Measurements from ENCODE around the gene FGFRL1. TPM values are rescaled to one million over a fixed set of nuclear protein-coding genes. Genes with fewer than 3 reads are reported as not detected.

Gene FGFRL1
- total and polyA plus RNA-seq, 4 donors: 6.9 to 32.9 (median 24.2) TPM

DNA sequence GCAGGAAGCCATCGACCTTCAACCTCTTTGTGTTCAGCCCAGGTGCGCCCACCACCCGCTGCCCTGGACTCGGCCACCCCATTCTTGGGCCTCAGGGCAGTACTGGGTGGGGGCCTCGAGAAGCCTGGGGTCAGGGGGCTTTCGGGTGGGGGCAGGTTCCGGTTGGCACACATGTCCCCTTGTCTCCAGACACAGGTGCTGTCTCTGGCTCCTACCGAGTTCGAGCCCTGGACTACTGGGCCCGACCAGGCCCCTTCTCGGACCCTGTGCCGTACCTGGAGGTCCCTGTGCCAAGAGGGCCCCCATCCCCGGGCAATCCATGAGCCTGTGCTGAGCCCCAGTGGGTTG, 7.4 kb upstream of the FGFRL1 start:
- H3K27ac ChIP-seq (ENCODE audit: low read depth in 1 of 2, low read length in 2 of 2): no peak overlapping the region
- no peak overlapping the region for H3K4me3 ChIP-seq (ENCODE audit: low read length in 2 of 2)
- ATAC-seq (ENCODE audit: low FRiP score): peak; percentile 12
- no peaks in the 10 kb centered on the region for H3K36me3 ChIP-seq (ENCODE audit: control insufficient read depth in 1 of 2, insufficient read depth in 2 of 2, low read length in 1 of 2)
- DNase-seq: no peak
- intact Hi-C loops (cut with DNase I): no loop called here
- no peaks in the 10 kb centered on the region for H3K9me3 ChIP-seq (ENCODE audit: control insufficient read depth, low read length)
- 93 to 94% methylated on average over 13 of the region's 13 CpGs for WGBS, 2 donors
- H3K4me1 ChIP-seq (ENCODE audit: control insufficient read depth in 1 of 2, insufficient read depth in 2 of 2, low read length in 2 of 2): no peaks in the 10 kb centered on the region
- no peaks in the 10 kb centered on the region for H3K27me3 ChIP-seq (ENCODE audit: control insufficient read depth in 1 of 2, insufficient read depth in 2 of 2, low read length in 1 of 2)

- Histone ChIP-seq H3K9me3 (ENCODE audit: control insufficient read depth, low read length) (no peaks in the 10 kb centered on the region), H3K4me3 (ENCODE audit: low read length in 2 of 2) (no peak overlapping the region), H3K36me3 (ENCODE audit: control insufficient read depth in 1 of 2, insufficient read depth in 2 of 2, low read length in 1 of 2) (no peaks in the 10 kb centered on the region), H3K27me3 (ENCODE audit: control insufficient read depth in 1 of 2, insufficient read depth in 2 of 2, low read length in 1 of 2) (no peaks in the 10 kb centered on the region), H3K27ac (ENCODE audit: low read depth in 1 of 2, low read length in 2 of 2) (no peak overlapping the region), H3K4me1 (ENCODE audit: control insufficient read depth in 1 of 2, insufficient read depth in 2 of 2, low read length in 2 of 2) (no peaks in the 10 kb centered on the region)
- 72 to 74% methylated on average over 25 of the region's 25 CpGs for WGBS, 2 donors
- ATAC-seq (ENCODE audit: low FRiP score) (no peak), DNase-seq (no peak)
- intact Hi-C loops (cut with DNase I): loop anchor here (5.0 kb wide), 2 partner anchors 67 to 77 kb away; no protein-coding TSS in a partner anchor
These were observed 6.6 kb upstream of the FGFRL1 start for GRCh38 chr4:1004557-1005485.

DNA sequence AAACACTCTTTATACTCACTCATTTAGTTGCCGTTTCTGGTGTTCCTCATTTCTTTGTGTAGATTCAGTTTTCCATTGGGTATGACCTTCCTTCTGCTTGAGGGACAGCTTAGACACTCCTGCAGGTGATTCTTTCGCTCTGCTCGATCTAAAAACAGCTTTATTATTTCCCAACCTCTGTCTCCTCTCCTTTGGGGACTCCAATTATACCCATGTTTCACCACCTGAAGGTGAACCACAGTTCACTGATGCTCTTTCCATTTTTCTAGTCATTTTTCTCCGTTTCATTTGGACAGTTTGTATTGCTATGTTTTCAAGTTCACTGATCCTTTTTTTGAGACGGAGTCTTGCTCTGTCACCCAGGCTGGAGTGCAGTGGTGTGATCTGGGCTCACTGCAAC, 4.6 kb upstream of the FGFRL1 start:
- Histone ChIP-seq H3K4me1 (ENCODE audit: control insufficient read depth in 1 of 2, insufficient read depth in 2 of 2, low read length in 2 of 2) (no peaks in the 10 kb centered on the region), H3K4me3 (ENCODE audit: low read length in 2 of 2) (no peak overlapping the region), H3K9me3 (ENCODE audit: control insufficient read depth, low read length) (no peaks in the 10 kb centered on the region), H3K27me3 (ENCODE audit: control insufficient read depth in 1 of 2, insufficient read depth in 2 of 2, low read length in 1 of 2) (no peaks in the 10 kb centered on the region), H3K36me3 (ENCODE audit: control insufficient read depth in 1 of 2, insufficient read depth in 2 of 2, low read length in 1 of 2) (no peaks in the 10 kb centered on the region), H3K27ac (ENCODE audit: low read depth in 1 of 2, low read length in 2 of 2) (no peak overlapping the region)
- intact Hi-C loops (cut with DNase I): loop anchor here (5.0 kb wide), 2 partner anchors 65 to 75 kb away; no protein-coding TSS in a partner anchor
- WGBS, 2 donors: 85 to 91% methylated on average over 5 of the region's 5 CpGs
- ATAC-seq (ENCODE audit: low FRiP score) (no peak), DNase-seq (no peak)

GRCh38 chr4:1008840-1009541, 2.4 kb upstream of the FGFRL1 start:
- Histone ChIP-seq H3K36me3 (ENCODE audit: control insufficient read depth in 1 of 2, insufficient read depth in 2 of 2, low read length in 1 of 2) (no peaks in the 10 kb centered on the region), H3K9me3 (ENCODE audit: control insufficient read depth, low read length) (no peaks in the 10 kb centered on the region), H3K27me3 (ENCODE audit: control insufficient read depth in 1 of 2, insufficient read depth in 2 of 2, low read length in 1 of 2) (no peaks in the 10 kb centered on the region), H3K4me1 (ENCODE audit: control insufficient read depth in 1 of 2, insufficient read depth in 2 of 2, low read length in 2 of 2) (no peaks in the 10 kb centered on the region), H3K4me3 (ENCODE audit: low read length in 2 of 2) (peak overlapping the region; percentile 44 to 90), H3K27ac (ENCODE audit: low read depth in 1 of 2, low read length in 2 of 2) (no peak overlapping the region)
- intact Hi-C loops (cut with DNase I): loop anchor here (5.0 kb wide), 2 partner anchors 63 to 73 kb away; no protein-coding TSS in a partner anchor
- DNase-seq (peak in 1 of 2 donors; percentile 74), ATAC-seq (ENCODE audit: low FRiP score) (no peak)
- 3% methylated on average over 27 to 36 of the region's 36 CpGs for WGBS, 2 donors

- no peaks in the 10 kb centered on the region for H3K9me3 ChIP-seq (ENCODE audit: control insufficient read depth, low read length)
- DNase-seq: peak; percentile 78 to 92
- H3K36me3 ChIP-seq (ENCODE audit: control insufficient read depth in 1 of 2, insufficient read depth in 2 of 2, low read length in 1 of 2): no peaks in the 10 kb centered on the region
- intact Hi-C loops (cut with DNase I): loop anchor here (2.0 to 5.0 kb wide), 3 partner anchors 63 to 337 kb away; partner anchors contain the start of gene UVSSA (in 1 of the 2)
- peak; percentile 85 for ATAC-seq (ENCODE audit: low FRiP score)
- H3K4me3 ChIP-seq (ENCODE audit: low read length in 2 of 2): peak overlapping the region; percentile 44 to 90
- H3K27ac ChIP-seq (ENCODE audit: low read depth in 1 of 2, low read length in 2 of 2): peak overlapping the region in 1 of 2 donors; percentile 6
- 1% methylated on average over 29 to 109 of the region's 109 CpGs for WGBS, 2 donors
- H3K27me3 ChIP-seq (ENCODE audit: control insufficient read depth in 1 of 2, insufficient read depth in 2 of 2, low read length in 1 of 2): no peaks in the 10 kb centered on the region
- no peaks in the 10 kb centered on the region for H3K4me1 ChIP-seq (ENCODE audit: control insufficient read depth in 1 of 2, insufficient read depth in 2 of 2, low read length in 2 of 2)
These were observed 1.7 kb upstream of the FGFRL1 start for GRCh38 chr4:1009542-1010394.

DNA sequence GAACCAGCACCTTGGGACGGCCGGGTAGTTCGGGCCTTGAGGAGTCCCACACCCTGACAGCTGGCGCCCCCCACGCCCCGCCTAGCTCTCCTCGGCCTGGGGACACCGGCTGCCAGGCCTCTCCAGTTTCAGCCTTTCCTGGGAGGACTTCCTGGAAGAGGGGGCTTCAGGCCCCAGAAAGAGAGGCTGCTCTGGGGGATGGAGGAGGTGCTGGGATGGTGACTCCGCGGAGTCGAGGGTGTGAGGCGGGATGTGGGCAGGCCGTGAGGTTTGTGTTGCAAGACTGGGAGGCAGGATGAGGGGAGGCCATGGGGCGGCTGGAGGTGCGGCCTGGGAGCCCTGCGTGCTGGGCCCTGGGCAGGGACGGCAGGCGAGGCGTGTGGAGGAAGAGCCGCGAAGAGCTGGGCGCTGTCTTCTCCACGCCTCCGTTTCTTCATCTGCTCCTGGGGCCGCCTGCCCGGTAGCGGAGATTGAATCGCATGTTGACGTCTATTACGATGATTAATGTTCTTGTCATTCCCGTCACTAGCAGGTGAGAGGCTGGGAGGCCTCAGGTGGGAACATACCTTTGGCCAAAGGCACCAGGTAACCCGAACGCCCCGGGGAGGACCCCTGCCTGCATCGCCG, 918 bp upstream of the FGFRL1 start:
- Histone ChIP-seq H3K4me3 (ENCODE audit: low read length in 2 of 2) (peak overlapping the region; percentile 49 to 56), H3K27ac (ENCODE audit: low read depth in 1 of 2, low read length in 2 of 2) (peak overlapping the region in 1 of 2 donors; percentile 6), H3K4me1 (ENCODE audit: control insufficient read depth in 1 of 2, insufficient read depth in 2 of 2, low read length in 2 of 2) (no peaks in the 10 kb centered on the region), H3K9me3 (ENCODE audit: control insufficient read depth, low read length) (no peaks in the 10 kb centered on the region), H3K27me3 (ENCODE audit: control insufficient read depth in 1 of 2, insufficient read depth in 2 of 2, low read length in 1 of 2) (no peaks in the 10 kb centered on the region), H3K36me3 (ENCODE audit: control insufficient read depth in 1 of 2, insufficient read depth in 2 of 2, low read length in 1 of 2) (no peaks in the 10 kb centered on the region)
- DNase-seq (peak; percentile 87 to 92), ATAC-seq (ENCODE audit: low FRiP score) (peak; percentile 58)
- intact Hi-C loops (cut with DNase I): loop anchor here in 1 of 2 donors (2.0 kb wide), 1 partner anchor 336 kb away; the partner anchor contains the start of gene UVSSA
- WGBS, 2 donors: 1 to 2% methylated on average over 34 to 36 of the region's 36 CpGs

GRCh38 chr4:1011666-1012033, 224 bp downstream of the FGFRL1 start:
- ATAC-seq (ENCODE audit: low FRiP score) (no peak), DNase-seq (no peak)
- Histone ChIP-seq H3K9me3 (ENCODE audit: control insufficient read depth, low read length) (no peaks in the 10 kb centered on the region), H3K4me1 (ENCODE audit: control insufficient read depth in 1 of 2, insufficient read depth in 2 of 2, low read length in 2 of 2) (no peaks in the 10 kb centered on the region), H3K36me3 (ENCODE audit: control insufficient read depth in 1 of 2, insufficient read depth in 2 of 2, low read length in 1 of 2) (no peaks in the 10 kb centered on the region), H3K27ac (ENCODE audit: low read depth in 1 of 2, low read length in 2 of 2) (no peak overlapping the region), H3K4me3 (ENCODE audit: low read length in 2 of 2) (peak overlapping the region; percentile 56 to 88), H3K27me3 (ENCODE audit: control insufficient read depth in 1 of 2, insufficient read depth in 2 of 2, low read length in 1 of 2) (no peaks in the 10 kb centered on the region)
- intact Hi-C loops (cut with DNase I): loop anchor here in 1 of 2 donors (2.0 kb wide), 2 partner anchors 21 to 335 kb away; partner anchors contain the start of gene UVSSA
- 0 to 1% methylated on average over 2 to 69 of the region's 69 CpGs for WGBS, 2 donors
